ENCODE results near the gene ZC3H10.

DNA sequence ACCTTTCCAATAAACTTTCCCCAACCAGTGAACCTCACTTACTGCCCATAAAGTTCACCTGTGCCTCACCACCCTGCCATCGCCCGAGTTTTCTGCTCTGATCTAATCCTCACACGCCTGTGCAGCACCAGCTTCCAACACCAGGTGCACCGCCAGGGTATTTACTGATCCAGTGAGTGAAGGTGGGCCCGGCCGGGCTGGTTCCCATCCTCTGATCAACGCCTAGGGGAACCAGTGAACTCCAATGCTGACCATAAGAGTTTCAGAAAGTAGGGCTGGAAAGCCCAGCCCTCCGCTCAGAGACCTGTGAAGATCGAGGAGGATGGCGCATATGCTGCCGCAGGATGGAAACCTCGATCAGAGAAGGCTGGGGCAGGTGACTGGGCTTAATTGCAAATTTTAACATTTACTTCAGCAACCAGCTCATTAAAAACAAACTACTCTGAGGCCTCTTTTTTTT is 33.6 kb downstream of the ZC3H10 start:
- TF ChIP-seq, protein P1, sequence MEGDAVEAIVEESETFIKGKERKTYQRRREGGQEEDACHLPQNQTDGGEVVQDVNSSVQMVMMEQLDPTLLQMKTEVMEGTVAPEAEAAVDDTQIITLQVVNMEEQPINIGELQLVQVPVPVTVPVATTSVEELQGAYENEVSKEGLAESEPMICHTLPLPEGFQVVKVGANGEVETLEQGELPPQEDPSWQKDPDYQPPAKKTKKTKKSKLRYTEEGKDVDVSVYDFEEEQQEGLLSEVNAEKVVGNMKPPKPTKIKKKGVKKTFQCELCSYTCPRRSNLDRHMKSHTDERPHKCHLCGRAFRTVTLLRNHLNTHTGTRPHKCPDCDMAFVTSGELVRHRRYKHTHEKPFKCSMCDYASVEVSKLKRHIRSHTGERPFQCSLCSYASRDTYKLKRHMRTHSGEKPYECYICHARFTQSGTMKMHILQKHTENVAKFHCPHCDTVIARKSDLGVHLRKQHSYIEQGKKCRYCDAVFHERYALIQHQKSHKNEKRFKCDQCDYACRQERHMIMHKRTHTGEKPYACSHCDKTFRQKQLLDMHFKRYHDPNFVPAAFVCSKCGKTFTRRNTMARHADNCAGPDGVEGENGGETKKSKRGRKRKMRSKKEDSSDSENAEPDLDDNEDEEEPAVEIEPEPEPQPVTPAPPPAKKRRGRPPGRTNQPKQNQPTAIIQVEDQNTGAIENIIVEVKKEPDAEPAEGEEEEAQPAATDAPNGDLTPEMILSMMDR (IDR thresholded peaks at IDR 0.05; ENCODE audit: poor library complexity, severe bottlenecking), result peak; percentile 54
- TF ChIP-seq MXI1 (conservative IDR thresholded peaks at IDR 0.05; ENCODE audit: poor library complexity, severe bottlenecking), result no peak
- TF ChIP-seq EZH2 (IDR thresholded peaks at IDR 0.05; ENCODE audit: borderline replicate concordance, insufficient read depth, low read length, poor library complexity, severe bottlenecking), result no peak
- TF ChIP-seq RAD21 (conservative IDR thresholded peaks at IDR 0.05), result no peak
- no peak for TF ChIP-seq EP300 (conservative IDR thresholded peaks at IDR 0.05; ENCODE audit: poor library complexity, severe bottlenecking)
- TF ChIP-seq, protein P2, sequence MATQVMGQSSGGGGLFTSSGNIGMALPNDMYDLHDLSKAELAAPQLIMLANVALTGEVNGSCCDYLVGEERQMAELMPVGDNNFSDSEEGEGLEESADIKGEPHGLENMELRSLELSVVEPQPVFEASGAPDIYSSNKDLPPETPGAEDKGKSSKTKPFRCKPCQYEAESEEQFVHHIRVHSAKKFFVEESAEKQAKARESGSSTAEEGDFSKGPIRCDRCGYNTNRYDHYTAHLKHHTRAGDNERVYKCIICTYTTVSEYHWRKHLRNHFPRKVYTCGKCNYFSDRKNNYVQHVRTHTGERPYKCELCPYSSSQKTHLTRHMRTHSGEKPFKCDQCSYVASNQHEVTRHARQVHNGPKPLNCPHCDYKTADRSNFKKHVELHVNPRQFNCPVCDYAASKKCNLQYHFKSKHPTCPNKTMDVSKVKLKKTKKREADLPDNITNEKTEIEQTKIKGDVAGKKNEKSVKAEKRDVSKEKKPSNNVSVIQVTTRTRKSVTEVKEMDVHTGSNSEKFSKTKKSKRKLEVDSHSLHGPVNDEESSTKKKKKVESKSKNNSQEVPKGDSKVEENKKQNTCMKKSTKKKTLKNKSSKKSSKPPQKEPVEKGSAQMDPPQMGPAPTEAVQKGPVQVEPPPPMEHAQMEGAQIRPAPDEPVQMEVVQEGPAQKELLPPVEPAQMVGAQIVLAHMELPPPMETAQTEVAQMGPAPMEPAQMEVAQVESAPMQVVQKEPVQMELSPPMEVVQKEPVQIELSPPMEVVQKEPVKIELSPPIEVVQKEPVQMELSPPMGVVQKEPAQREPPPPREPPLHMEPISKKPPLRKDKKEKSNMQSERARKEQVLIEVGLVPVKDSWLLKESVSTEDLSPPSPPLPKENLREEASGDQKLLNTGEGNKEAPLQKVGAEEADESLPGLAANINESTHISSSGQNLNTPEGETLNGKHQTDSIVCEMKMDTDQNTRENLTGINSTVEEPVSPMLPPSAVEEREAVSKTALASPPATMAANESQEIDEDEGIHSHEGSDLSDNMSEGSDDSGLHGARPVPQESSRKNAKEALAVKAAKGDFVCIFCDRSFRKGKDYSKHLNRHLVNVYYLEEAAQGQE (IDR thresholded peaks at IDR 0.05; ENCODE audit: borderline replicate concordance), result no peak
- TF ChIP-seq POLR2AphosphoS5 (IDR thresholded peaks at IDR 0.05), result no peak
- TF ChIP-seq SMC3 (conservative IDR thresholded peaks at IDR 0.05; ENCODE audit: poor library complexity), result no peak
- TF ChIP-seq TAF1 (IDR thresholded peaks at IDR 0.05; ENCODE audit: low read depth), result no peak

Measured in neural cell (in vitro differentiated cells).